Choroid plexus epithelial cell (primary cell): ENCODE results near the gene LRRC1.

Source experiments
- DNase-seq: peaks from one replicate; pipeline ENCODE4 v3.0.0-alpha.2; 2010; ENCODE audit warnings: low read depth
- H3K4me3 ChIP-seq: 2 replicates; pipeline ENCODE4 v1.5.1; 2011; ENCODE audit warnings: low read depth, mild to moderate bottlenecking, control low read depth, low read length, moderate library complexity
- TF ChIP-seq, protein P1 (sequence below): conservative IDR thresholded peaks from 2 replicates; pipeline ENCODE4 v1.5.1; 2011; ENCODE audit warnings: low read depth, mild to moderate bottlenecking, control low read depth, inconsistent platforms, low read length, moderate library complexity

LRRC1 gene

DNA sequence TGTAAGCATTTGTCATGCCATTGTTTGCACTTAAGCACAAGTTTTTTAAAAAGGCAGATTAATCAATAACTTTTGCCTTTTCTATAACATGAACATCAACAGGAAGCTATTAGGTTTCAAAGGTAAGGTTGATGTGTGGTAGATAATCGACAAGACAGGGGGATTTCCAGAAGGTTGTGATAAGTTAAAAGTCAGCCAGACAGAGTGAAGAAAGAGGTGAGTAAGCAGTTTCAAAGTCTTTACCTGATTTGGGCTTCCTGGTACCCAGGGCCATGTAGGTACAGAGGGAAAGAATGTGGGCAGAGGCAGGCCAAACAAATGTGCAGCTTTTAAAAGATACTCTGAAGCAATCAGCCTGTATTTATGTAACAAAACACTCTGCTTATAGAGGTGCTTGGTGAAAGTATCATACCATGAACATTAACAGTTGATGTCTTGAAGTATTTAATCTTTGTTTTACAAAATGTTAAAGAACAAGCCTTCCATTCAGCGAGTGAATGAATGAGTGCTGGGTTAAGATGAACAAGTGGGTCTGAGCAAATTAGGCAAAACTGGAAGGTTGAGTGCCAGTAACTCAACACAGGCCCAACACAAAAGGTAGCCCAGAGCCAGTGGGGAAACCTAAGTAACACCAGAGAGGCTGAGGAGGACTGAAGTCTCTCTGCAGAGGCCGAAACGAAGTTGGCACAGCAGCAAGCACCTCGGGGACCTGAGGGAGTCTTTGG, 60.2 kb downstream of the LRRC1 start:
- no peak for DNase-seq
- TF ChIP-seq, protein P1, sequence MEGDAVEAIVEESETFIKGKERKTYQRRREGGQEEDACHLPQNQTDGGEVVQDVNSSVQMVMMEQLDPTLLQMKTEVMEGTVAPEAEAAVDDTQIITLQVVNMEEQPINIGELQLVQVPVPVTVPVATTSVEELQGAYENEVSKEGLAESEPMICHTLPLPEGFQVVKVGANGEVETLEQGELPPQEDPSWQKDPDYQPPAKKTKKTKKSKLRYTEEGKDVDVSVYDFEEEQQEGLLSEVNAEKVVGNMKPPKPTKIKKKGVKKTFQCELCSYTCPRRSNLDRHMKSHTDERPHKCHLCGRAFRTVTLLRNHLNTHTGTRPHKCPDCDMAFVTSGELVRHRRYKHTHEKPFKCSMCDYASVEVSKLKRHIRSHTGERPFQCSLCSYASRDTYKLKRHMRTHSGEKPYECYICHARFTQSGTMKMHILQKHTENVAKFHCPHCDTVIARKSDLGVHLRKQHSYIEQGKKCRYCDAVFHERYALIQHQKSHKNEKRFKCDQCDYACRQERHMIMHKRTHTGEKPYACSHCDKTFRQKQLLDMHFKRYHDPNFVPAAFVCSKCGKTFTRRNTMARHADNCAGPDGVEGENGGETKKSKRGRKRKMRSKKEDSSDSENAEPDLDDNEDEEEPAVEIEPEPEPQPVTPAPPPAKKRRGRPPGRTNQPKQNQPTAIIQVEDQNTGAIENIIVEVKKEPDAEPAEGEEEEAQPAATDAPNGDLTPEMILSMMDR: no peak
- H3K4me3 ChIP-seq: no peak overlapping the region

DNA sequence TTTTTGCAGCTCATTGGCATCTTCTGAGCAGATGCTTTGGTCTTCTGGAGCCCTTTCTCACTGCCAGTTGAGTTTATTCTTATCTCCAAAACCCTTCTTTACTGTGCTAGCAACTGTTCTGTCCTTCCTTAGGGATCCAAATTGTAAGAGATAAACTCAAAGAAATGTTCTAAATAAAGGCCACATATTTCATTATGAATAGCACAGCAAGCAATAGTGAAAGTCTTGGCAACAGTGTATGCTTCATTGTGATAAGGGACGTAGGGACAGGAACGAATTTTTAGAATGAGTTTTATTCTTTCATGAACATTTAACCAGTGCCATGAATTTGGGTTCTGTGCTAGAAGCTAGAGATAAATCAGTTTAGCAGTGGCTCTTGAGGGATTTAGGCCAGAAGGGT, 61.1 kb downstream of the LRRC1 start:
- DNase-seq: no peak
- H3K4me3 ChIP-seq: no peak overlapping the region
- TF ChIP-seq, protein P1: no peak

DNA sequence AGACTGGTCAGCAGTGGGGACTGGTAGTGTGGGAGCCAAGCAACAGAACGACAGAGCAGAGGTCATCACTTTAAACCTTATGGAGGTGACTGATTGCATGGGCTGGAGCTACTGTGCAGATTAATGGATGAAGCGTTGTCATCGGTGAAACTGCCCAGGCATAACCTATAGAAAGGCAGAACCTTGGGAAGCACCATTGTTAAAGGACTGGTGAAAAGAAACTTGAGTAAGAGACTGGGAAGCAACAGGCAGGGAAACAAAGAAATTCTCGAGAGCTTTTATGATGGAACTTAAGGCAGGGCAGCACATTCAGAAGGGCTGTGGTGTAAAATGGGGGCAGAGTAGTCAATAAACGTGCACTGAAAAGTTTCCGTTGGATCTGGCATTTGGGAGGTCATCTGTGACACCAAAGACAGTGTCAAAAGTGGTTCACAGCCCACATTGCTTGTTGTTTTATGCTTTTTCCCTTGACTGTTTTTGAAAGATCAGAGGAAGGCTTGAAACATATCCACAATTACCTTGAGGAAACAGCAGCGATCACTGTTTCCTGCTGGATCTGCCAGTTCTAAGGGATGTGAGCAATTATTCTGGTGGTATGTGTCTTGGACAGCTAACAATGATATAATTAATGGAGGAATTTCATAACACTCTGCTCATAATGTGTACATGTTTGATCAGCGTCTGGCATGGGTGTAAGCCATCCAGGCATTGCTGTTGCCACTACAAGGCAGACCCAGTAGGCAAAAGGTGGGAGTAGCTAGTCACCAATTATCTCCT, 62.7 kb downstream of the LRRC1 start:
- TF ChIP-seq, protein P1: no peak
- H3K4me3 ChIP-seq: no peak overlapping the region
- no peak for DNase-seq

DNA sequence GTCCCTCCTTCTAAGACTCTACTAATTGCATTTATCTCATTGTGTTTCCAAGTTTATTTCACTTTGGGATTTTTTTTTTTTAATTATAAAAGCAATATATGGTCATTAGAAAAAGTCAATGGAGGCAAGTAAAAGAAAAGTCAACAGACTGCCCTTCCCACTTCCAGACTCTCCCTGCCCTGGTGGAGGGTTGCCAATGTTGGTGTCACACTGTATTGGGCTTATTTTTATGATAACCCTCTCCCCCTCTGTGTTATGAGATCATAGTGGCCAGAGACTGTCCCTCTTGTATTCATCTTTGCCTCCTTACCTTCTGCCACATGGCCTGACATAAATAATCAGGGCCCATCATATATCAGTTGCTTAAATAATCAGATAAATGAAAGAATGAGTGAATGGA, 63.4 kb downstream of the LRRC1 start:
- no peak overlapping the region for H3K4me3 ChIP-seq
- TF ChIP-seq, protein P1: no peak
- no peak for DNase-seq

DNA sequence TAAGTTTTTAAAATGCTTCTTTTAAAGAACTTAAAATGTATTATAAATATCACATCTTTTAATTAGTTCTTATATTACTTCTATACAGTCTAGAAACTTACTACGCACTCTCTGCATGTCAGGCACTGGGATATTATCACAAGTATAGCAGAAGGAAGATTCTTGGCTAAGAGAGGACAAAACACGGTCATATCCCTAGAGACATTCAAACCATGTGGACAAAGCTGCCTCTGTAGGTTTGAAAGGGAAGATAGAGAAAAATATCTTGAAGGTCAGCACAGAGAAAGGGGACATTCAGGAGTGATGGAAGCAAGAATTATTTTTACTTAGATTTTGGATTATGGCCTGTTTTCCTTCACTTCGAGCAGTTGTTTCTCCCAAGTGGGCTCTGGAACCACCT, 64.1 kb downstream of the LRRC1 start:
- H3K4me3 ChIP-seq: no peak overlapping the region
- no peak for DNase-seq
- TF ChIP-seq, protein P1: no peak

DNA sequence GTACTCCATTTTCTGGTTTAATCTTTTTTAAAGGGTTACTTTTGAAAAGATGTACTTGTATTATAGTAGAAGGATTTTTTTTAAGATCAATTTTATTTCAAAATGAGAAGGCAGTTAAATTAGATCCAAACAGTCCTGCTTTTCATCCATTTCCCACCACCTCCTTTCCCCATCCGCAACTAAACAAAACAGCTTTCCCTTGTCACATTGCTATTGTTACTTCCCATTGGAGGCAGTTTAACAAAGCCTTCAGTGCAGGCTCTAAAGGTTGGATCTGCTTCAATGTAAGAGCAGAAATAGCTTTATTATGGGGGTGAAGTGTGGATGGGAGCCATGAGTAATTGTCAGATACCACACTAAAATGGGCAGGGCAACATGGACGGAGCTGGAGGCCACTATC, 65.7 kb downstream of the LRRC1 start:
- no peak overlapping the region for H3K4me3 ChIP-seq
- TF ChIP-seq, protein P1: no peak
- no peak for DNase-seq
